GM21528 (cell line): Measurements from ENCODE around the gene PDGFB.
"Not testable (repeated sequence)": the region's sequence is repeated elsewhere in the genome, so short reads cannot be mapped to it uniquely, and the experiment has no call there.

Experiments used
- ATAC-seq: cut with Tn5 transposase; IDR thresholded peaks from one replicate; pipeline ENCODE4 v1.9.1; 2021; ENCODE audit warnings: mild to moderate bottlenecking, moderate library complexity; ENCODE audit not compliant: unreplicated experiment, low FRiP score

The PDGFB gene

DNA sequence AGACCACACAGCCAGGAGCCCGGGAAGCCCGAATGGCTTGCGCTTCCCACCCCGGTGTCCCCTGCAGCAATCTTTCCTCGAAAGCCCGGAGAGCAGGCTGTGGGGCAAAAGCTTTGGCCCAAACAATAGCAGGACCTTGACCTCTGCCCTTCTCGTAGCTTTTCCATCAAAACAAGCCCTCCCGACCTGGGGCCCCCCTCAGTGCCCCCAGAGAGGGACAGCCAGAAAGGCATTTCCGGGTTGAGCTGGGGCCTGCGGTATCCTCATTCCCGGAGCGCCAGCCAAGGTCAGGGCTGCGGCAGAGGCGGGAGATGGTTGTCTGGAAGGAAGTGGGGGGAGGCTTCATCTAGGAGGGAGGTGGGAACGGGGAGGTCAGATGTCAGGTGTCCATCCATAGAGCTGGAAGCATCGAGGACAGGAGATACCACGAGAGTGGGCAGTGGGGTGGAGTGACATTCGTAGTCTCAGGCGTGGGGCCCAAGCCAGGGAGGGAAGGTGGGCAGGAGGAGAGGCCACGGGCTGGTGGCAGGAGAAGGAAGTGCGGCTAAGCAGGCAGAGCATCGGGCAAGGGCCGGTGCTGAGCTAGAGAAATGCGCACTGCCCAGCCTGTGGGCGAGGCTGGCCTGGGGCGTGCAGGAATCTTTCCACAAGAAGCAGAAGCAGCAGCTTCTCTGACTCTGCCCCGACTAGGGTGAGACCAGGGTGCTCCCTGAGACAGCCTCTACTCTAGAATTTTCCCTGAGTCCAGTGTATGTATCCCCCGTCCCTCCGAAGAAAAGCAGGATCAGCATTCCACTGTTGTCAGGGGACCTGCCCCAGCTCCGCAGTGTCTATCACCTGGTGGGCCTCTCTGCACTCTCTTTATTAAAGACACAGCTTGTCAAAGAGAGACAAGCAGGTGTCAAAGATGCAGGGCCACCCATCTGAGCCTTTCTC lies 14.3 kb downstream of the PDGFB start:
- no peak for ATAC-seq

DNA sequence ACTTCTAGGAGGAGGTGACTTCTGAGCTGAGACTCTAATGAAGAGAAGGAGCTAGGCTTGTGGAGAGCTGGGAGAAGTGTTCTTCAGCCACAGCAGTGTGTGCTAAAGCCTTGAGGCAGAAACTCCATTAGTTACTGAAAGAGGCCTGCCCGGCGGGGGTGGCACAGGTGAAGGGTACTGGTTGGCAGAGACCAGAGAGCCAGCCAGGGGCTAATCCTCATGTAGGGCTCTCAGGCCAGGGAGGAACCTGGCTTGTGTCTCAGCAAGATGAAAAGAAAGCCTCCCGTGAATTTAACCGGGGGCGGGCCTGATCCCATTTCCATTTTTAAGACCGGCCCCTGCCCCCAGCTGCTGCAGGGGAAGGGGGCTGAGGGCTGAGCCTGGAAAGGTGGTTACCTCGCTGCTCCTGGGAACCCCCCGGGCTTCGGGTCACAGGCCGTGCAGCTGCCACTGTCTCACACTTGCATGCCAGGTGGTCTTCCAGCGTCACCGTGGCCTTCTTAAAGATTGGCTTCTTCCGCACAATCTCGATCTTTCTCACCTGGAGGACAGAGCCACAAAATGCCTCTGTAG lies 15.0 kb downstream of the PDGFB start:
- ATAC-seq, result no peak

DNA sequence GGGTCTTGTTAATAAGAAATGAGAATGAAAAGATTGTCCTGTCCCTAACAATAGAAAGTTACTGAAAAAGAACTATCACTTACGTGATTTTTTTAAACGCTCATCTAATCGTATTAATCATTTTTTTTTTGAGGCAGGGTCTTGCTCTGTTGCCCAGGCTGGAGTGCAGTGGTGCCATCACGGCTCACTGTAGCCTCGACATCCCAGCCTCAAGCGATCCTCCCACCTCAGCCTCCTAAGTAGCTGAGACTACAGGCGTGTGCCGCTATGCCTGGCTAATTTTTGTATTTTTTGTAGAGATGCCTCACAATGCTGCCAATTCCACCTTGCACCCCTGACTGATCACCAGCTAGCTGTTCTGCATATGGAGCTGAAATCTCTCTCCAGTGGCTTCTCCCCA lies 15.7 kb downstream of the PDGFB start:
- no peak for ATAC-seq

DNA sequence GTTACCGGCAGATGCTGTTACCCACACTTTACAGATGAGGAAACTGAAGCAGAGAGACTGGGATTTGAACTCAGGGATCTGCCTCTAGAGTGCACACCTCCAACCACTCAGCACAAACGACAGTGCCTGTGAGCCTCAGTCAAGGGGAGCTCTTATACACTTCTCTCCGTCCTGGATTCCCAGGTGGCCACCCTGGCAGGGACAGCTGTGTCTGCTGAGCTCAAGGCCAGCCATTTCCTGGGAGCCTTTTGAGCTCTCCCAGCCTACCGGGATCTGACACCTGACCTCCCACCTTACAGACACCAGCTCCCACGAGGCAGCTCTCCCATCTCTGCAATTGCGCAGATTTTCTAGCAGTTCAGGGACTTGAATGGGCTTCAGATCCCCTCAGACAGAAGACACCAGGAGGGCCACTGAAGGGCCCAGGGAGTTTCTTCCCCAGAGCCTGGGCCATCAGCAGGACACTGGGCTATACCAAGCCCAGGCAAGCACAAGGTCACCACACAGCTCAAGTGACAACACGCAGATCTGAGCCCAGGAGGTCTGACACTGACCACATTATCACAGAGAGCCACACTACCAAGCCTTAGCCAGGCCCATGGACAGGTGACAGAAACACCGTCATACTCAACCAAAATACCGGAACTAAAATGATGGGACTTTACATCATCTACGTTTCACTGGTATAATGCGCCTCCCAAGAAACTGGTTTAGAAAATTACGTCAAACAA lies 17.1 kb downstream of the PDGFB start:
- ATAC-seq, result no peak

DNA sequence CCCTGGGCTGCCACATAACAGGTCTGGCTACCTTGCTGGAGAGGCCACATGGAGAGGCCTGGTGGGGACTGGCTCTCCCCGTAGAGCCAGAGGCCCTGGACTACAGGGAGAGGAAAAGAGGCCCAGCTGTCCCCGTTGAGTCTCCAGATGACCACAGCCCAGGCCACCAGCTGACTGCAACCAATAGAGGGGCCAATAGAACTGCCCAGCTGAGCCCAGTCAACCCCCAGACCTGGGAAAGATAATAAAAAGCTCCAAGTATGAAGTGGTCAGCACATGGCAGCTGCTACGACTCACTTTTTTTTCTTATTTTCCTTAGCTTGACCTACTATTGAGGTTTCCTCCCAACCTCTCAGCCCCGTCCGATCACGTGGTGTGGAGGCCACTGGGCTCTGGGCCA lies 18.4 kb downstream of the PDGFB start:
- no peak for ATAC-seq

DNA sequence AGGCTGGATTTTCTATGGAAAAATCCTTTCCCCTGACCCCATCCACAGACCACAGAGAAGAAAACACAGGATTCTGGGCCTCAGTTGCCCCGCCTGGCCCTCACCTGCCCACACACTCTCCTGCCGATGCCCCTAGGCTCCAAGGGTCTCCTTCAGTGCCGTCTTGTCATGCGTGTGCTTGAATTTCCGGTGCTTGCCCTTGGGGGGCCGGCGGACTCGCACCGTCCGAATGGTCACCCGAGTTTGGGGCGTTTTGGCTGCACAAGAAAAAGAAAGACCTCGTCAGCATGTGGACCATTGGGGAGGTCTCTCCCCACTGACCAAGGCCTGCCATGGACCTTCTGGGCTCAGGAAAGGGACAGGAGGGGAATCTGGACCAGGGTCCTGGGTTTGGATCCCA lies 19.2 kb downstream of the PDGFB start:
- ATAC-seq, result no peak

DNA sequence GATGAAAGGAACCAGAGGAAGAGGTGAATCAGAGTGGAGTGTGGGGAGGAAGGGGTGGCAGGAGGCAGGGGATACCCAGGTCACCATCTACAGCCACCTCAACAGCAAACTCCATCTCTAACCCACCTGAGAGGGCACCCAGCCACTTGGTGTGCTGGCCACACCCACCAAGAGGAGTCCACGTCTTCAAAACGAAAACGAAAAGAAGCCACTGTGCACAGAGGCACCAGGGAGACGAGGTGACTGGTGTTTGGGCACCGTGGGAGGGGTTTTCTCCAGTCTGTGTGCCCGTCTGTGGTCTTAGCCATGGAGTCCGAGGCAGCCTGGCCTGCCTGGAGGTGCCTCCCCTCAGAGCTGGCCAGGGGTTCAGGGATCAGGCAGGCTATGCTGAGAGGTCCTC lies 20.2 kb downstream of the PDGFB start:
- ATAC-seq, result no peak

DNA sequence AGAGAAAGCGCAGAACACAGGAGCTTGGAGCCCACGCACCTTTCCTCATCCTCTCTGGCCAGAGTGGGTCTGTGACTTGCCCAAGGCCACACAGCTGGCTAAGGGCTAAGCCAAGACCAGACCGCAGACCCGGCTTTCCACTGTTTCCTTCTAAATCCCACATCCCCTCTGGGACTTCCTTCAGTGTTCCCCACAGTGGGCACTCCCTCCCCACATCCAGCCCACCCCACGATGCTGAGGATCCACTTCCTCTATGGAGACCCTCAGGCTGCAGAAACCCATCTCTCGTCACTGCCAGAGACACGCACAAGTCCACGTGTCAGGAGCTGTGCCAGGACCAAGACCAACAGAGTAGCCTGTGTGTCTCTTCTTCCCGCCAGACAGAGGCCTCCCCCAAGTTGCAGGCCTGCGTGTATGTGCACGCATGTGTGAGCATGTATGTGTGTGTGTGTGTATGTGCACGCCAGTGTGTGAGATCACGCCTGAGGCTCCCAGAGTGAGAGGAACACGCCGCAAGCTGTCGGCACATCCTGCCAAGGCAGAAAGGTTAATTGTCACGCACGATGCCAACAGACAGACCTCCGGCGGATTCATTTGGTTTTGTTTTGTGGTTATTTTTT lies 21.6 kb downstream of the PDGFB start:
- ATAC-seq, result no peak

DNA sequence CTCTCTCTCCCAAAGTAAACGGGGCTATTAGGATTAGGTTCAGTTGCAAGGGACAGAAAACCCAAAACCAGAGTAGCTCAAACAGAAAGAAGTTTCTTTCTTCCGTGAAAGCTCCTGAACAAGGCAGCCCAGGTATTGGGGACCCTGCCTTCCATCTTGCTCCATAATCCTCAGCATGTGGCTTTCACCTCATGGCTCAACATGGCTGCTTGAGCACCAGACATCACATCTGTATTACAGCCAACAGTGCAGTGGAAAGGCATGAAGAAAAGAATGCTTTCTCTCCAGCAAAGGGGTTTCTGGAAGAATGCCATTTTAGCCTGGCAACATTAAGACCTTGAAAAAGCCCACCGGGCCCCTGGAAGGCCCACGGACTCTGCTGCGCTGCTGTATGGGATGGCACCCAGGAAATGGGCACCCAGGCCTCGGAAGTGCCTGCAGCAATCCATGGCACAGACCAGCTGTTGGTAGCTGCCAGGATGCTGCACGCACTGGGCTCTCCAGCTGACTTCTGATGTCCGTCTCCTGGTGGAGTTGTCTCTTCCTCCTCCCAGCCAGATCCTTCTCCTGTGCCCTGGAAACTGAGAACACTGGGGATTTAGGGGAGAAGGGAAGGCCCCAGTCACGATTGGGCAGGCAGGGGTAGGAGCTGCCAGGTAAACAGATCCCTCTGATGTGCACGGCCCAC lies 22.6 kb downstream of the PDGFB start:
- ATAC-seq, result no peak

DNA sequence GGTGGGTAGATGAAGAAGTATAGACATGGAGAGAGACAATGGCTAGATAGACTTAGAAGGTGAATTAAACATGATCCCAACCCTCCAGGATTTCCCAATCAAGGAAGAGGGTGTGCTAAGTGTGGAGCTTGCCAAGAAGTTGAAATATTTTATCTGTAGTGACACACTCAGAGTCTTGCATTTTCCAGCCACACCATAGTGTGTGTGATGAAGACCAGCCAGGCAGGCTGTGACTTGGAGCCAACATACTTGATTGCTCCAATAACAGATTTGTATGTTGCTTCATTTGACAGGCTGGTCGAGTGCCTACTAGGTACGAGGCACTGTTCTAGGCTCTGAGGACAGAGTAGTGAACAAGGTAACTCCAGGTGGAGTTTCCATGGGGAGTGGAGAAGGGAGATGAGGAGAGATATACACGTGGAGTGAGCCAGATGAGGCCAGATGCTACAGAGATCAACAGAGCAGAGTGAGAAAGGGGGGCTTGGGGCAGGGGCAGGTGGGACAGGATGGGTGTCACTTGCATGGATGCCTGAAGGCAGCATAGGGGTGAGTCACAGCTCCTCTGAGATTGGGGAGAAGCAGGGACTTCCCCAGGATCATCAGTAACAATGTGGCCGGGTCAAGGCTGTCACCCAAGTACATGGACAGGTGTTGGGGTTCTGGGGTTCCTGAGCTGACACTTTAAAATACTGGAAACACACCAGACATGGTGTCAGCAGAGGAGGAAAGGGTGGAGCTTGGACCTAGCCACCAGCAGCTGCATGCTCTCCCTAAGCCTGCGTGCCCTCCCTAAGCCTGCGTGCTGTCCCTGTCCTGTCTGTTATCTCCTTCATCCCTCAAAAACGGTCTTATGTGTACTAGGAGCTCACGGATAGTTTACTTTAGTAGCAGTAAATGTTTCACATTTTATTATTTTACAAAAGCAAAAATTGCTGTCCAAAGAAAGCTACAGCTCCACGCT lies 23.6 kb downstream of the PDGFB start:
- no peak for ATAC-seq

DNA sequence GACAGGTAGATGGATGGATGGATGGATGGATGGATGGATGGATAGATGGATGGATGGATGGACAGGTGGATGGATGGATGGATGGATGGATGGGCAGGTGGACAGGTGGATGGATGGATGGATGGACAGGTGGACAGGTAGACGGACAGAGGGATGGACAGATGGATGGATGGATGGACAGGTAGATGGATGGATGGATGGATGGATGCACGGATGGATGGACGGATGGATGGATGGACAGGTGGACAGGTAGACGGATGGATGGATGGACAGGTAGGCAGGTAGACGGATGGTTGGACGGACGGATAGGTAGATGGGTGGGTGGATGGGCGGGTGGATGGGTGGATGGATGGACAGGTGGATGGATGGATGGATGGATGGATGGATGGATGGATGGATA lies 24.3 kb downstream of the PDGFB start:
- ATAC-seq, result no peak

DNA sequence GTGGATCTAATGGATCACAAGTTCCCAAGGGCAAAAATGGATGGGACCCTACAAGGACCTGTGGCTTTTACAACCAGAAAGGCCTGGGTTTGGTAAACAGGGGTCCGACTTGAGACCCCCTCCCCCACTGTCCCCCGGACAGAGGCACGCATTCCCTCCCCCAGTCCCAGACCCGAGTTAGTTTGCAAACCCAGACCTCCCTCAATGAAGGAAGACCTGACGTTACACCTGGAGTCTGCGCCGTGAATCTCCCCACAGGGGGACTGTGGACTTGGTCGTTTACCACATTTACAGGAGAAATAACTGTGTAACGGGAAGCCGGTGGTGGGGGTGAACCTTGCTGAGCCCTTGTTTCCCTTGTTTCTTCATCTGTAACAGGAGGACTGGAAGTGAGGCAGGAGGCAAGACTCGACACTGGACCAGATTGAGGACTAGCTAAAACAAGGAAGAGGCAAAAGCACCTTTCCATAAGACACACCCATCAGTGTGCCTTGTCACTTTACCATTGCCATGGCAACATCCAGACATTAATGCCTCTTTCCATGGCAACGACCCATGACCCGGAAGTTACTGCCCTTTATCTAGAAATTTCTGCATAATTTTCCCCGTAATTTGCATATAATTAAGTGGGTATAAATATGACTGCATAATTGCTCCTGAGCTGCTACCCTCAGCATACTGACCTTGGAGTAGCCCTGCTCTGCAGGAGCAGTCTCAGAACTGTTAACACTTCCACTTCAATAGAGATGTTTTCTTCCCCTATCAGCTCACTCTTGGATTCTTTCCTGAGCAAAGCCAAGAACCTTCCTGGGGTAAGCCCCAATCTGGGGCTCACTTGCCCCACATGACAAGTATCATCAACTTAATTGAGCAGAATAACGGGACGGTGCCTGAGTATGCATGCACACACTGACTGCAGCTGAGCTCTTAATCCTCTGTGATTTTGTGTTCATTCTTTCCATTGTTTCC lies 25.4 kb downstream of the PDGFB start:
- ATAC-seq, result no peak

DNA sequence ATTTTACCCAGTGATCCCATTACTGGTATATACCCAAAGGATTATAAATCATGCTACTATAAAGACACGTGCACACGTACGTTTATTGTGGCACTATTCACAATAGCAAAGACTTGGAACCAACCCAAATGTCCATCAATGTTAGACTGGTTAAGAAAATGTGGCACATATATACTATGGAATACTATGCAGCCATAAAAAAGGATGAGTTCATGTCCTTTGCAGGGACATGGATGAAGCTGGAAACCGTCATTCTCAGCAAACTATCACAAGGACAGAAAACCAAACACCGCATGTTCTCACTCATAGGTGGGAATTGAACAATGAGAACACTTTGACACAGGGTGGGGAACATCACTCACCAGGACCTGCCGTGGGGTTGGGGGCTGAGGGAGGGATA lies 26.4 kb downstream of the PDGFB start:
- not testable (repeated sequence) for ATAC-seq

DNA sequence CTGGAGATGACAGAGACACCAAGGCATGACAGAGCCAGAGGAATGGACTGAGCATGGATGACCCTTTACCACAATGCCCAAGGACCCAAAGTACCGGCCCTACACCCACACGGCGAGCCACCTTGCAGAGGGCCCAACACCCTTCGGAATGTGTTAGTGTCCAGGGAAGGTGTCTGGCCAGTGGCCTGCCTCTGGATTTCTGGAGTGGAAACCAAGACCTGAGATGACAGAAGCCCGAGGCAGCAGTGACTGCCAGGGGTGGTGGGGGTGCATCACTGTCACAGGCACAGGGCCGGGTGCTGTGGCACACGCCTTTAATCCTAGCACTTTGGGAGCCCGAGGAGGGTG lies 28.7 kb downstream of the PDGFB start:
- no peak for ATAC-seq

DNA sequence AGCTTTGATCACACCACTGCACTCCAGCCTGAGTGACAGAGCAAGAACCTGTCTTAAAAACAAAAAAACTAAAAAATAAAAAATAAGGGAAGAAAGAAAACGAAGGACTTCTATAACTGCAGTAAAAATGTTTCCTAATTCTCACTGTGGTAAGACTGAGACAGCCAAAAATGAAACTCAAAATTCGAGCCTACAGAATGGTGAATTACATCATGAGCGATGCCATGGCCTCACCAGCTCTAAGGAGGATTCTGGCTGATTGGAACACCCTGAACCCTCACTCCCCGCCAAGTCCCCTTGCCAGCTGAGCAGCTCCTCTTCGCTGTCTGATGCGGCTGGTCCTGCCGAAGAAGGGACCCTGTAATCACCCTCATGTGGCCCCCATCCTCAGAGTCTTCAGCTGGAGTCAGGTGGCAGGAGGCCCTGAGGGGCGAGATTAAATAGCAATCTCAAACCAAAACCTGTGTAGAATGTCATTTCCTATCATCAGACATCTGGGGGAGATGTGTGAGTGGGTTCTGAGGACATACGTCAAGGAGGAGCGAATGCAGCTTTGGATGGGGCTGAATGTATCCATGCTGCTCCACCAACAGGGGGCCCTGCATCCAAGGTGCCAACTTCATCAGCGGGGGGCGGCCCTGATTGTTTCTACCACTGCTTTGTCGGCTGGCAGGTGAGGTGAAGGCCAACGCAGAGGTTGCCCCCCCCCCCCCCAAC lies 29.2 kb downstream of the PDGFB start:
- no peak for ATAC-seq

DNA sequence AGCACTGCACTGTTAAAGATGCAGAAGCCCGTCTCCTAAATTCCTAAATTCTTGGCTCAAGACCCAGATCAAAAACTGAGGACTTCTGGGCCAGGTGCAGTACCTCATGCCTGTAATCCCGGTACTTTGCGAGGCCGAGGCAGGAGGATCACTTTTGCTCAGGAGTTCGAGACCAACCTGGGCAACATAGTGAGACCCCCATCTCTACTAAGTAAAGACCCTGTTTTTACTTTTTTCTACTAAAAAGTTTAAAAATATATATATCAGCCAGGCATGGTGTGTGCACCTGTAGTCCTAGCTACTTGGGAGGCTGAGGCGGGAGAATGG lies 29.7 kb downstream of the PDGFB start:
- no peak for ATAC-seq

DNA sequence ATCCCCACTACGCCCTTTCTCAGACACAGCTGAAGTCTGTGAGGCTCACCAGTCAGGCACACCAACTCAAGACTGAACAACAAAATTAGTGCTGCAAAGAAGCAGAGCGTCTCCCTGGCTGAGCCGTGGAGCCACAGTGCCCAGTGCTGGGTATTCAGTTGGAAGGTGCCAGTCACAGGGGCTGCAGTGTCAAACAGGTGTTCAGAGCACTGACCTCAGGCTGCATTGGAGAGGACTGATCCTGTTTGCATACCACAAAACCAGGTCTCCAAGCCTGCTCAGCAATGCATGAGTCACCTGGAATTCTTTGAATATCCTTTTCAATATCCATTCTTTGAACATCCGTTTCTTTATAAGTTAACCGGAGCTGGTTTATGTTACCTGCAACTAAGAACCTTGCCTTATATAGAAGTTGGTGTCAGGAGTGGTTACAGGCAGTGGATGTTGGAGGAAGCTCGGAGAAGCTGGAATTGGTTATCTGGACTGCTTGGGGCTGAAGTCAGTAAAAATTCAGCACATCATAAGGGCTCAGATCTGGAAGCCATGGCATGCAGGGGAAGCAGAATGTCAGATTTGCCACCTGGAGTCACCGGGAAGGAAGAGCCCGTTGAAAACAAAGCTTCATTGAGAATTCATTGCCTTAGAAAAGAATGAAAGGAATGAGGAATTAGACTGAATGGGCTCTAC lies 30.3 kb downstream of the PDGFB start:
- ATAC-seq, result no peak
